H1 (cell line): ENCODE data around the gene CAMTA1. TPM values are rescaled to one million over a fixed set of nuclear protein-coding genes. Genes with fewer than 3 reads are reported as not detected.
A peak's percentile ranks its signal among the peaks of the same experiment; 100 is the strongest.

Experiments used
- CTCF ChIA-PET: fragments of 300-600 bp; sonication (Branson Sonifier 250); formaldehyde crosslinking; loops from one replicate; lab custom pipeline; 2021; ENCODE audit not compliant: partially characterized antibody; lab: Charles Lee
- POLR2A ChIA-PET: fragments of 300-600 bp; sonication (Branson Sonifier 250); formaldehyde crosslinking; loops from one replicate; lab custom pipeline; 2021; ENCODE audit warnings: inconsistent platforms; ENCODE audit not compliant: partially characterized antibody; lab: Charles Lee
- DNase-seq, 2 experiments: peaks; one replicate each; pipeline versions ENCODE4 v3.0.0 to v3.0.0-alpha.2; 2010 to 2022; ENCODE audit warnings: low spot score in 2 of 2, low read depth in 1 of 2, mixed read lengths in 1 of 2
- FAIRE-seq: peaks from 2 replicates; lab custom pipeline; 2011; peaks lifted over from hg19 to GRCh38; lab: Jason Lieb, UNC
- H2AFZ ChIP-seq: 2 replicates; pipeline ENCODE4 v1.8.1; 2012; ENCODE audit warnings: low read length, inconsistent platforms
- H2AK5ac ChIP-seq: 2 replicates; pipeline ENCODE4 v1.6.1; 2013; ENCODE audit warnings: low read depth, low read length
- H2BK120ac ChIP-seq: replicated peaks from 2 replicates; pipeline ENCODE3; 2013; ENCODE audit warnings: low read depth, low read length, inconsistent platforms
- H2BK12ac ChIP-seq: 2 replicates; pipeline ENCODE4 v1.6.1; 2013; ENCODE audit warnings: low read depth, low read length
- H2BK15ac ChIP-seq: 2 replicates; pipeline ENCODE4 v1.6.1; 2013; ENCODE audit warnings: low read length
- H2BK20ac ChIP-seq: 2 replicates; pipeline ENCODE4 v1.6.1; 2013; ENCODE audit warnings: low read length
- H2BK5ac ChIP-seq: 2 replicates; pipeline ENCODE4 v1.6.1; 2013; ENCODE audit warnings: low read depth, low read length
- H3K14ac ChIP-seq: 2 replicates; pipeline ENCODE4 v1.6.1; 2013; ENCODE audit warnings: inconsistent platforms; ENCODE audit not compliant: insufficient read length
- H3K18ac ChIP-seq: 2 replicates; pipeline ENCODE4 v1.6.1; 2013; ENCODE audit warnings: low read length; ENCODE audit errors: extremely low read depth
- H3K23ac ChIP-seq: 2 replicates; pipeline ENCODE4 v1.6.1; 2013; ENCODE audit warnings: inconsistent platforms; ENCODE audit not compliant: insufficient read length
- H3K23me2 ChIP-seq: 2 replicates; pipeline ENCODE4 v1.6.1; 2013; ENCODE audit warnings: low read depth, low read length
- H3K27ac ChIP-seq: 2 replicates; pipeline ENCODE4 v1.6.1; 2011; ENCODE audit warnings: low read depth, low read length, inconsistent platforms
- H3K27me3 ChIP-seq, 4 experiments: replicated peaks in 1 of 4; 1 replicate in 1 of 4; 2 replicates in 3 of 4; pipeline versions ENCODE4 v1.6.1 to v1.8.1; 2011 to 2013; ENCODE audit warnings: low read length in 3 of 4, mild to moderate bottlenecking in 3 of 4, inconsistent platforms in 2 of 4, mixed read lengths in 2 of 4, moderate library complexity in 1 of 4; ENCODE audit not compliant: control insufficient read depth in 3 of 4, insufficient read depth in 3 of 4; ENCODE audit errors: extremely low read depth in 1 of 4
- H3K36me3 ChIP-seq, 4 experiments: 2 replicates each; pipeline versions ENCODE4 v1.6.1 to v1.8.1; 2011 to 2013; ENCODE audit warnings: mild to moderate bottlenecking in 4 of 4, low read length in 3 of 4, moderate library complexity in 2 of 4, control low read depth in 1 of 4, inconsistent platforms in 1 of 4; ENCODE audit not compliant: insufficient read depth in 4 of 4, control insufficient read depth in 2 of 4
- H3K4ac ChIP-seq: replicated peaks from 2 replicates; pipeline ENCODE3; 2013; ENCODE audit warnings: low read length, low read depth, mixed read lengths, inconsistent platforms; ENCODE audit not compliant: insufficient read length
- H3K4me1 ChIP-seq, 4 experiments: replicated peaks in 1 of 4; 1 replicate in 1 of 4; 2 replicates in 3 of 4; pipeline versions ENCODE4 v1.6.1 to v1.8.1; 2011 to 2013; ENCODE audit warnings: low read length in 3 of 4, inconsistent platforms in 2 of 4, mixed read lengths in 1 of 4; ENCODE audit not compliant: insufficient read depth in 4 of 4, control insufficient read depth in 3 of 4
- H3K4me2 ChIP-seq, 2 experiments: 2 replicates each; pipeline versions ENCODE4 v1.6.1 to v1.8.1; 2011 to 2013; ENCODE audit warnings: low read depth in 2 of 2, low read length in 2 of 2, control low read depth in 1 of 2, inconsistent platforms in 1 of 2, mild to moderate bottlenecking in 1 of 2; ENCODE audit not compliant: insufficient read depth in 1 of 2
- H3K4me3 ChIP-seq, 4 experiments: fragments of 200-600, 300-600 bp in 1 of 4; sonication (generic), shearing (Covaris generic), sonication (Bioruptor Twin) in 1 of 4; 2 replicates each; pipeline versions ENCODE4 v1.5.1 to v1.8.1; 2011 to 2016; ENCODE audit warnings: low read length in 4 of 4, low read depth in 3 of 4, control low read depth in 2 of 4, inconsistent platforms in 2 of 4, mild to moderate bottlenecking in 2 of 4, mixed read lengths in 1 of 4, moderate library complexity in 1 of 4; ENCODE audit not compliant: insufficient read depth in 2 of 4; ENCODE audit errors: extremely low read depth in 1 of 4
- H3K56ac ChIP-seq: replicated peaks from 2 replicates; pipeline ENCODE3; 2013; ENCODE audit warnings: low read depth, mild to moderate bottlenecking, mixed read lengths, low read length, inconsistent platforms; ENCODE audit not compliant: insufficient read length
- H3K79me1 ChIP-seq: 2 replicates; pipeline ENCODE4 v1.6.1; 2013; ENCODE audit warnings: low read depth, low read length, control low read depth
- H3K79me2 ChIP-seq, 2 experiments: 2 replicates each; pipeline versions ENCODE4 v1.6.1 to v1.8.1; 2012 to 2013; ENCODE audit warnings: low read length in 2 of 2, mild to moderate bottlenecking in 2 of 2, inconsistent platforms in 1 of 2; ENCODE audit not compliant: insufficient read depth in 2 of 2, control insufficient read depth in 1 of 2
- H3K9ac ChIP-seq, 4 experiments: replicated peaks in 1 of 4; 1 replicate in 1 of 4; 2 replicates in 3 of 4; pipeline versions ENCODE4 v1.6.1 to v1.8.1; 2011 to 2013; ENCODE audit warnings: low read depth in 3 of 4, low read length in 3 of 4, control low read depth in 2 of 4, mild to moderate bottlenecking in 2 of 4, moderate library complexity in 2 of 4, inconsistent platforms in 1 of 4; ENCODE audit errors: extremely low read depth in 1 of 4
- H3K9me3 ChIP-seq, 2 experiments: 2 replicates each; pipeline versions ENCODE4 v1.6.1 to v1.8.1; 2012 to 2013; ENCODE audit warnings: mild to moderate bottlenecking in 2 of 2, moderate library complexity in 2 of 2, control low read depth in 1 of 2, inconsistent platforms in 1 of 2, low read depth in 1 of 2, low read length in 1 of 2, mixed read lengths in 1 of 2; ENCODE audit not compliant: insufficient read depth in 2 of 2
- H4K20me1 ChIP-seq, 2 experiments: replicated peaks in 1 of 2; 2 replicates each; pipeline versions ENCODE3 to v1.8.1; 2011 to 2013; ENCODE audit warnings: inconsistent platforms in 2 of 2, low read length in 2 of 2, mild to moderate bottlenecking in 1 of 2; ENCODE audit not compliant: insufficient read depth in 2 of 2, control insufficient read depth in 1 of 2
- H4K5ac ChIP-seq: 2 replicates; pipeline ENCODE4 v1.6.1; 2013; ENCODE audit warnings: low read length, low read depth, mixed read lengths, inconsistent platforms; ENCODE audit not compliant: insufficient read length
- H4K8ac ChIP-seq: 2 replicates; pipeline ENCODE4 v1.8.0; 2013; ENCODE audit warnings: mild to moderate bottlenecking, moderate library complexity, low read length, inconsistent platforms; ENCODE audit not compliant: insufficient read depth; ENCODE audit errors: extremely low read depth
- H4K91ac ChIP-seq: replicated peaks from 2 replicates; pipeline ENCODE3; 2013; ENCODE audit warnings: low read length, mixed read lengths, inconsistent platforms; ENCODE audit not compliant: insufficient read length
- ASH2L ChIP-seq: fragments of 200-600, 300-600 bp; sonication (generic); IDR thresholded peaks from one replicate; pipeline ENCODE4 v1.7.1; 2017; ENCODE audit warnings: low read length
- EP300 ChIP-seq, 2 experiments: IDR thresholded peaks; 1 replicate in 1 of 2; 2 replicates in 1 of 2; pipeline ENCODE4 v1.6.1; 2011 to 2012; ENCODE audit warnings: low read depth in 2 of 2, low read length in 2 of 2, mild to moderate bottlenecking in 2 of 2, borderline replicate concordance in 1 of 2, inconsistent platforms in 1 of 2, moderate library complexity in 1 of 2
- KDM1A ChIP-seq: fragments of 200-600, 300-600 bp; sonication (generic); IDR thresholded peaks from 2 replicates; pipeline ENCODE4 v1.7.1; 2016; ENCODE audit warnings: mild to moderate bottlenecking, low read length, borderline replicate concordance
- POLR2A ChIP-seq, 2 experiments: IDR thresholded peaks; 1 replicate in 1 of 2; 2 replicates in 1 of 2; pipeline ENCODE4 v1.6.1; 2011; ENCODE audit warnings: low read depth in 2 of 2, low read length in 2 of 2, mild to moderate bottlenecking in 2 of 2; ENCODE audit errors: control extremely low read depth in 1 of 2
- RNF2 ChIP-seq: fragments of 200-900, 300-1000 bp; sonication (generic); IDR thresholded peaks from 2 replicates; pipeline ENCODE4 v1.7.1; 2016; ENCODE audit warnings: borderline replicate concordance, low read depth, mild to moderate bottlenecking, antibody characterized with exemption, low read length; ENCODE audit not compliant: poor library complexity, severe bottlenecking; ENCODE audit errors: missing control alignments
- SP1 ChIP-seq: IDR thresholded peaks from 2 replicates; pipeline ENCODE4 v1.6.1; 2011; ENCODE audit warnings: low read depth, low read length
- YY1 ChIP-seq: IDR thresholded peaks from 2 replicates; pipeline ENCODE4 v1.6.1; 2011; ENCODE audit warnings: low read depth, mild to moderate bottlenecking, low read length
- WGBS, 2 experiments: shearing (Covaris generic) in 1 of 2; methylation state at CpG; one replicate each; pipeline versions ENCODE4 v1.1.6 to v1.1.7; 2013 to 2015; ENCODE audit warnings: low lambda C conversion rate in 2 of 2, mixed read lengths in 2 of 2, inconsistent platforms in 1 of 2, low coverage in 1 of 2, missing lambda C conversion rate in 1 of 2; ENCODE audit not compliant: insufficient replicate concordance in 2 of 2, insufficient coverage in 1 of 2, insufficient read length in 1 of 2; ENCODE audit errors: extremely low coverage in 1 of 2, missing lambda C conversion rate in 1 of 2; 5-methylcytosine and 5-hydroxymethylcytosine counted together
- polyA plus RNA-seq, 7 experiments: library from polyadenylated mRNA; depleted of rRNA in 3 of 7; stranded (reverse) in 5 of 7; unstranded in 2 of 7; fragments of >200 nt in 5 of 7; fragments of 200-250 nt in 2 of 7; gene quantifications; 1 replicate in 5 of 7; 2 replicates in 1 of 7; 4 replicates in 1 of 7; pipeline versions ENCODE4 v1.2.1 to v1.2.3, GENCODE V29; 2011 to 2013; ENCODE audit warnings: missing spikeins in 2 of 7, mixed read lengths in 2 of 7
- total RNA-seq: library from RNA; stranded (reverse); fragmentation: NEBNext Ultra II Directional; extraction: Animal tissue kit (Norgen Biotek cat#: 25700); gene quantifications from 2 replicates; pipeline ENCODE4 v1.2.1, GENCODE V29; 2021
- TF ChIP-seq, protein P1 (sequence below): IDR thresholded peaks from 2 replicates; pipeline ENCODE4 v1.6.1; 2012; ENCODE audit warnings: low read length, inconsistent platforms
- TF ChIP-seq, protein P2 (sequence below), 3 experiments: IDR thresholded peaks; 1 replicate in 2 of 3; 2 replicates in 1 of 3; pipeline versions ENCODE4 v1.5.1 to v1.6.1; 2011; ENCODE audit warnings: low read length in 3 of 3, mild to moderate bottlenecking in 3 of 3, inconsistent platforms in 2 of 3, low read depth in 1 of 3, moderate library complexity in 1 of 3; ENCODE audit not compliant: insufficient read depth in 1 of 3; ENCODE audit errors: control extremely low read depth in 1 of 3

Gene CAMTA1
- total and polyA plus RNA-seq, 2 of the 8 experiments (the other 6 are each of a cell fraction or from before 2014, with no cell fraction given) = 65.0 to 119 TPM

GRCh38 chr1:7666249-7666648 lies 881.0 kb downstream of the CAMTA1 start:
- FAIRE-seq (no peak), DNase-seq (no peak)
- peaks cover 0 to 23% (median 12%) of the 10 kb centered on the region in 4 experiments; a peak in 6 of 7 replicates for H3K4me1 ChIP-seq
- 0 out of 2 replicates have a peak overlapping the region, but pooled peaks have one; percentile 47 for H4K8ac ChIP-seq
- no peak overlapping the region for H3K23ac ChIP-seq
- 0 out of 2 replicates have a peak, but pooled peaks cover 2% of the 10 kb centered on the region for H3K23me2 ChIP-seq
- POLR2A ChIA-PET = interaction anchor here (0.6 kb wide), 1 partner anchor 48 kb away, joined by 3 read pairs; no protein-coding TSS in a partner anchor
- no peak overlapping the region for H2BK12ac ChIP-seq
- H3K4me2 ChIP-seq = no peak overlapping the region
- CTCF ChIA-PET = interaction anchor here (0.7 to 23.6 kb wide), 16 partner anchors 10 to 257 kb away, joined by 3 to 554 read pairs (median 8); no protein-coding TSS in a partner anchor
- no peak overlapping the region for H2BK120ac ChIP-seq
- no peaks in the 10 kb centered on the region for H3K79me1 ChIP-seq
- no peak overlapping the region for H3K4me3 ChIP-seq
- H3K56ac ChIP-seq = no peak overlapping the region
- H3K79me2 ChIP-seq = no peaks in the 10 kb centered on the region
- WGBS, 2 experiments = 81% methylated on average over 6 of the region's 6 CpGs; no CpG with 5 or more reads in 1 of the 2 experiments
- no peak overlapping the region for H2AFZ ChIP-seq
- H3K27me3 ChIP-seq = no peaks in the 10 kb centered on the region; a peak in 1 of 7 replicates
- H3K27ac ChIP-seq = no peak overlapping the region
- no peaks in the 10 kb centered on the region for H3K36me3 ChIP-seq
- H3K9ac ChIP-seq = no peak overlapping the region
- H2AK5ac ChIP-seq = no peak overlapping the region
- H3K9me3 ChIP-seq = no peaks in the 10 kb centered on the region
- H3K4ac ChIP-seq = no peak overlapping the region
- H2BK15ac ChIP-seq = no peak overlapping the region
- no peak overlapping the region for H4K91ac ChIP-seq
- H4K20me1 ChIP-seq = no peaks in the 10 kb centered on the region
- no peak overlapping the region for H3K14ac ChIP-seq
- no peak overlapping the region for H2BK5ac ChIP-seq
- H4K5ac ChIP-seq = no peak overlapping the region
- H2BK20ac ChIP-seq = no peak overlapping the region
- no peak overlapping the region for H3K18ac ChIP-seq
- TF ChIP-seq RNF2 = no peak
- no peak for TF ChIP-seq ASH2L
- TF ChIP-seq YY1 = no peak
- no peak for TF ChIP-seq POLR2A (IDR thresholded peaks at IDR 0.05; ENCODE audit: control extremely low read depth in 1 of 2, low read depth in 2 of 2, low read length in 2 of 2)
- TF ChIP-seq, protein P1, sequence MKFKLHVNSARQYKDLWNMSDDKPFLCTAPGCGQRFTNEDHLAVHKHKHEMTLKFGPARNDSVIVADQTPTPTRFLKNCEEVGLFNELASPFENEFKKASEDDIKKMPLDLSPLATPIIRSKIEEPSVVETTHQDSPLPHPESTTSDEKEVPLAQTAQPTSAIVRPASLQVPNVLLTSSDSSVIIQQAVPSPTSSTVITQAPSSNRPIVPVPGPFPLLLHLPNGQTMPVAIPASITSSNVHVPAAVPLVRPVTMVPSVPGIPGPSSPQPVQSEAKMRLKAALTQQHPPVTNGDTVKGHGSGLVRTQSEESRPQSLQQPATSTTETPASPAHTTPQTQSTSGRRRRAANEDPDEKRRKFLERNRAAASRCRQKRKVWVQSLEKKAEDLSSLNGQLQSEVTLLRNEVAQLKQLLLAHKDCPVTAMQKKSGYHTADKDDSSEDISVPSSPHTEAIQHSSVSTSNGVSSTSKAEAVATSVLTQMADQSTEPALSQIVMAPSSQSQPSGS = no peak
- no peak for TF ChIP-seq KDM1A
- no peak for TF ChIP-seq EP300 (IDR thresholded peaks at IDR 0.05; ENCODE audit: borderline replicate concordance in 1 of 2, low read depth in 2 of 2, low read length in 2 of 2)
- TF ChIP-seq, protein P2, sequence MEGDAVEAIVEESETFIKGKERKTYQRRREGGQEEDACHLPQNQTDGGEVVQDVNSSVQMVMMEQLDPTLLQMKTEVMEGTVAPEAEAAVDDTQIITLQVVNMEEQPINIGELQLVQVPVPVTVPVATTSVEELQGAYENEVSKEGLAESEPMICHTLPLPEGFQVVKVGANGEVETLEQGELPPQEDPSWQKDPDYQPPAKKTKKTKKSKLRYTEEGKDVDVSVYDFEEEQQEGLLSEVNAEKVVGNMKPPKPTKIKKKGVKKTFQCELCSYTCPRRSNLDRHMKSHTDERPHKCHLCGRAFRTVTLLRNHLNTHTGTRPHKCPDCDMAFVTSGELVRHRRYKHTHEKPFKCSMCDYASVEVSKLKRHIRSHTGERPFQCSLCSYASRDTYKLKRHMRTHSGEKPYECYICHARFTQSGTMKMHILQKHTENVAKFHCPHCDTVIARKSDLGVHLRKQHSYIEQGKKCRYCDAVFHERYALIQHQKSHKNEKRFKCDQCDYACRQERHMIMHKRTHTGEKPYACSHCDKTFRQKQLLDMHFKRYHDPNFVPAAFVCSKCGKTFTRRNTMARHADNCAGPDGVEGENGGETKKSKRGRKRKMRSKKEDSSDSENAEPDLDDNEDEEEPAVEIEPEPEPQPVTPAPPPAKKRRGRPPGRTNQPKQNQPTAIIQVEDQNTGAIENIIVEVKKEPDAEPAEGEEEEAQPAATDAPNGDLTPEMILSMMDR (IDR thresholded peaks at IDR 0.05; ENCODE audit: control extremely low read depth in 1 of 3, insufficient read depth in 1 of 3, low read depth in 1 of 3, low read length in 3 of 3) = no peak
- no peak for TF ChIP-seq SP1
